HG03280 (cell line): ENCODE measurements around the gene IRX2.

Experiments
- ATAC-seq: cut with Tn5 transposase; IDR thresholded peaks from one replicate; pipeline ENCODE4 v1.9.1; 2021; ENCODE audit warnings: mild to moderate bottlenecking, moderate library complexity; ENCODE audit not compliant: unreplicated experiment

The IRX2 gene

DNA sequence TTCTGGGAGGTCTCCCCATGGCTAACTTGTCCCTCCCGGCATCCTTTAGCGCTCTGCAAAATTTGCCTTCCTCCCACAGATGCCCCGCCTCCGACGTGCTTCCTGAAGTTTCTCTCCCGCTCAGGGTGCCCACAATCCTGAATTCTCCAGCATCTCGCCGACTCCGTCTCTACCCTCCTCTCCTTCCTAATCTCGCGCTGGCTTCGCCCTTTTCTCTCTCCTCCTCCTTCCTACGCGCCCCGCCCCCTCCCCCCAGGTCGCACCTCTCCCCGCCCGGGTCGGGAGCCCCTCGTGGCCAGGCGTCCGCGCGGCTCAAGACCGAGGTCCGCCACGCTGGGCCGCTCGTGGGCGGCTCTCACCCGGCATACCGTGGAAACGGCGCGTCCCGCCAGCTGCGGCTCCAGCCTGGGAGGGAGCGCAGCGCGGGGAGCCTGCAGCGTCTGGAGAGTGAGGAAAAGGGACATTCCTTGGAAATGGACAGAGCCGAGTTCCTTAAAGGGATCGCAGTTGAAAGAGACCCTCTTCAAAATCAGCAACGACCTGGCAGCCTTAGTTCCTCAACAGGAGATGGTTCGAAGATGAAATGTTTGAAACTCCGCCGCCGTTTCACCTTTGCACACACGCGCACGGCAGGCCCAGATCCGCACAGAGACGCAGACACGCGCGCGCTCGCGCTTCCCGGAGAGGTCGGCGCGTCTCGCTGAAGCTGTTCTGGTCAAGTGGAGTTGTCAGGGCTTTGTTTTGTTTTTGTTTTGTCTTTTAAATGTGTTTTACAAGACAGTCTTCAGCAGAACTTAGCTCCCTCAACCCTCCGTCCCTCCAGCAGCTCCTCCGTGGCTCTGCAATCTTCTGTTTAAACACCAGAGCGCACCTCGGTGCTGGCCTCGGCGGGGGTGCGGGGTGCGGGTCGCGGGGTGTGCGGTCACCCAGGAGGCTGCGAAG is 5.0 kb upstream of the IRX2 start:
- ATAC-seq = no peak

DNA sequence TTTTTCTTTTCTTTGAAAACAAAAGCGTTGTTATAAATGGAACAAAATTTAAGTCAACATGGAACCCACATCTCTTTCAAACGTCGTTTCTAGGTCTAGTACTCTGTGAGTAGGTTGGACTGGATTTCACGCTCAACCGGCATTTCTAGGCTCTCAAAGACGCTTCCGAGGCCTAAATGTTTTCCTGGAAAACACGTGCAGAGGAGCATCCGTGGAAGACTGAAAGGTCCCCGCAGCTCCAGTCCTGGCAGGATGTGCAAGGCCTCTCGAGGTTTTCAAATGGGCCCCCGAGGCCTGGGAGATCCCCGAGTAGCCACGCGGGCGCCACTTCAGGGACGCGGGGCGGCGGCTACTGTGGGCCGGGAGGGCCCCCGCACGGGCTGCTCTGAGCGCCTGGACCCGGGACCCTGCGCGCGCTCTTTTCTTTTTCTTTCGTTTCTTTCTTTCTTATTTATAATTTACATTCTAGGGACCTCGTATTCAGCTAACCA is 4.2 kb upstream of the IRX2 start:
- no peak for ATAC-seq

DNA sequence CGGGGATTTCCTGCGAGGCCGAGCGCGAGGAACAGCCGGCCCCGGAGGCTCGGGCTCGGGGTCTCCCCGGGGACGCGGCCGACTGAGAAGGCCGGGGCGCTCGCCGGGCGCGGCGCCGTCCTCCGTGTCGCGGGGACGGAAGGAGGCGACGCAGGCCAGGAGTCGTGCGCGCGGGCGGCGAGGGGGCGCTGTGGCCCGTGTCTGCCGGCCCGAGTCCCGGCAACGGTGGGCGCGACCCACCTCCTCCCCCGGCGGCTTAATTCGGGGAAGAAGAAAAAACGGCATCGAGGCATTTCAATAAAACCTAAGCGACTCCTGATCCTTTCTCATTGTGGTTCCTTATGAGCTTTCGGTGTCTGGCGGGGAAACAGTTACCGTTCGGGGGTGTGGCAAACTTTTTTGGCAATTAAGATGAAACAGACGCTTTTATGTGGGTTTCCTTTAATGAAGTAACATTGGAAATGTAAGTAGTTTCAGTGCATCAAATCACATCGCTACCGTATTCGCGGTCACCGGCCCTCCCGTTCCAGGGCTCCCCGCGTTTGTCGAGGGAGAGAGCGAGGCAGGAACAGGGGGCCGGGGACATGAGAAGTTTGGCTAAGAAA is 3.7 kb upstream of the IRX2 start:
- no peak for ATAC-seq

DNA sequence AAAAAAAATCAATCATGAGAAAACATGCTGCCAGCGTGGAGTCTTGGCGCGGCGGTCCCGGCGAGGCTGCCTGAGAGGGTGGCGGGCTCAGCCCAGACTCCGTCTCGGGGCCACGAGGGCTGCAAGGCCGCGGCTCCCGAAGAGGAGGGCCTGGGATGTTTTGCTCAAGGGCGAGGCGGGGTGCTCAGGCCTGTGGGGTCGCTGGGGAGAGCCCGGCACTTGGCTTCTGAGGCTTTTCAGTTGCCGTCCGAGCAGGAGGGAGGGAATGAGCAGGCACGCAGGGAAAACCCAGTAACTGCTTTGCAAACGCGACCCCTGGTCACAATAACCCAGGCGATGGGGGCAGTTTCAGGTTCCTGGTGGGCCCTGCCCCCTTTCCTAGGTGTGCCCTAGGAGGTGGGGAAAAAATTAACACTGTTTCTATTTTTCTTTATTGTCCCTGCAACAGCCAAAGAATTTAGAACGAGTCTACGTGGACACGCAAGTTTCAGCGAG is 3.2 kb upstream of the IRX2 start:
- ATAC-seq = no peak

DNA sequence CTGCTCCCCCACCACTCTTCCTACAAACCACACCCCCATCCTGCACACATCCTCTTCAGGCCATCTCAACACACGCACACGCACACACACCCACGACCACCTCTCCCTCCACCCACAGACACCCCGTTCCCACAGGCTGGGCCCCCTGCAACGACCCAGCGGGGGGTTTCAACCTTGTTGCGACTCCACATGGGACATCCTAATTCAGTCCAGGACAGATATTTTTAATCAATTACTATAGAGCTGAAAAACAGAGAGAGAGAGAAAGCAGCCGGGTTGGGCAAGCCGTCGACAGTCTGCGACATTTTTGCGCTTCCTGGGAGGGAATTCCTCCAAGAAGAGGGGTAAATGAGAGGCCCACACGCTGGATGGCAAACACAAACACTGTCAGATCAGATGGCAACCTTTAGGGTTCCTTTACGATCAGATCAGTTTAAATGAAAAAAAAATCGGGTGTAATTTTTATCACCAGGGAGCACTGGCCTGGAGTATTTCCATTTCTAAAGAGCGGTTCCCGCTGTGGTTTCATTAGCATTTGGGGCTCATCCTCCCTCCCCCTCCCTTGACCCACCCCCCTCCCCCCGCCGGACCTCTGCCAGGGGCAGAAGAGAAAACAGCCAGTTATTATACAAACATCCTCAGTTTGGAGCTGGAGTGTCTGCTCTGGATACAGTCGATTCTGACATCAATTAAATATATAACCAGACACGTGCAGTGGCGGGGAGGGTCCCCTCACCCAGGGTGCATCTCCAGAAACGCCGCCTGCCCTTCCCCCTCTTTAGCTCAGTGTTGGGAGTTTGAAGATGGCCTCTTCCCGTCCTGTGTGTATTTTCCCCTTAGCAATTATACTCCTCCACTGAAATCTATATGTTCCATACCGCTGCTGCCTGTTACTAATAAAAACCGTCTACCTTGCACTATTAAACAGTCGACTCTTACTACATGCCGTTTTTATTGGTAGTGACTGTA is 2.3 kb upstream of the IRX2 start:
- ATAC-seq = no peak

DNA sequence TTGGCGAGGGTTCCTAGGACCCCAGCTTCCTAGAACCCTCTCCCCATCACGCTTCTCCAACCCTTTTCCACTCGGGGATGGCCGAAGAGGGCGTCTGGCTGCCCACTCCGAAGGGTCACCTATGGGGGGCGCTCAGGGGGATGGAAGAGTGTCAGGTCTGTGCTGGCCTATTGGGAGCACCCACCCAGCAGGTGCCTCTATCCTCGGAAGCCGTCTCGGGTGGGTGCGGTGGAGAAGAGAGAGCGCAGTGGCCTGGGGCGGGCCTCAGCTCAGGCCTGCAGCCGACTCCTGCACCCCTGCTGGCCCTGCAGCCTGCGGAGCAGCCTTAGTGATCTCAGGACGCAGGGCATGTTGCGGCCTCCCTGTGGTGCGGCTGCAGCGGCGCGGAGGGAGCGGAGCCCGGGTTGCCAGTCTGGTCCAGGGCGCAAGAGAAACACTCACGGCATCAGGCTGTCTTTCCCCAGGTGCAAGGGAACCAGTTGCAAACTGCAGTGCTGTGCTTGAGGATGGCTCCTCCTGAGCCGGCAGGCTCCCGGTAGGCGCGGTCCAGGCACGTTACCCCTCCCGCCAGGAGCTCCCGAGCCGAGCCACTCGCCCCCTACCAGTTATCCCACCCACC is 1.5 kb upstream of the IRX2 start:
- ATAC-seq = no peak

DNA sequence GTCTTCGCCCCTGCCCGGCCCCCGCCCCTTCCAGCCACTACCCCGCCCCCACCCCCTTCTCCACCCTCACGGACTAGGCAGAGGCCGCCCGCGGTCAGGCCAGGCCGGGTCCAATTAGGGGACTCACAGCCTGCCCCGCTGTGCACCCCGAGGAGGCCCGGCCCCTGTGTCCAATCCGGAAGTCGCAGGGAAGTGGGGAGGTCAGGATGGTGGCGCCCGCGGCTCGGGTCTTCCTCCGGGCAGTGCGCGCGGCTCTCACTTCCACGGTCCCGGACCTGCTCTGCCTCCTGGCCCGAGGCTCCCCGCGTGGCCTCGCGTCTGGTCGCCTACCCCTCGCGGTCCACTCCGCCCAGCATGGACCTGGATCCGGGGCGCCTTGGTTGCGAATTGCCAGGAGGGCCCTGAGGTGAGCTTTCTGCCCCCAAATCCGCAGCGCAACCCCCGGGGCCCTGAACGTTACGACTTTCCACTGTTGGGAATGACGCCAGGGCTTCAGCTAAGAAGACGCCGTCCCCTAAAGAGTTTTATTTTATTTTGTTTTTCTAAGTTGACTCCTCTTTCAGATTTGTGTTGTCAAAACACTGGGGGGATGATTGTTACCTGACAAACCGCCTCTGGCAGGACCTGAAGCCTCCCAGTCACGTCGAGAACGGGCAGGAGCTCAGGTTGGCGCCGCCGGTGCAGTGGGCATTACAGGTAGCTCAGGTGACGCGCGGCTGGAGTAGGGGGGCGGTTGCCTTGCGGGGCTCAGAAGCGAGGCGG is 763 bp upstream of the IRX2 start:
- ATAC-seq = no peak

DNA sequence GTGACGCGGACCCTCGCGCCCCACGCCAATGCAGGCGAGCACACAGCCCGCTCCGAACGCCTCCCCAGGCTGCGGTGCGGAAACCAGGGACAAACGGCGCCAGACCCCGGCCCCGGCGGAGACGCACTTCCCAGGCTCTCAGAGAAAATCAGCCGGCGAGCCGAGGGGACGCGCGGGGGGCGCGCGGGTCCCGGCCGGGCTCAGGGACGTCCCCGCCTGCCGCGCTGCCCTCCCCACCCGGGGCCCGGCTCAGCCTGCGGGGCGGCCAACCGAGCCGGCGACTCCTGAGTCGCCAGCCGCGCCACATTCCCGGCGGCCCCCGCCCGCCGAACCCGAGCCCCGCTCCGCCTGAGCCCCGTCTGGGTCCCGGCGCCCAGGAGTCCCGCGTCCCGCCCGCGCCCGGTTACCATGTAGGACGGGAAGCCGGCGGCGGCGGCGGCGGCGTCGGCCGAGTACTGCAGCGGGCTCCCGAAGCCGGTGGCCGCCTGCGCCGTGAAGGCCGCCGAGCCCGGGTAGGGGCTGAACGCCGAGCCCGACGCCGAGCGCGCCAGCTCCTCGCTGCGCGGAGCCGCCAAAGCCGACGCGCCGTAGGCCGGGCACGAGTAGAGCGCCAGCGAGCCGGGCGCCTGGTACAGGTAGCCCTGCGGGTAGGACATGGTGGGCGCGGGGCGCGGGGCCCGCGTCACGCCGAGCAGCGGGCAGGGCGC is 566 bp downstream of the IRX2 start:
- ATAC-seq = no peak

DNA sequence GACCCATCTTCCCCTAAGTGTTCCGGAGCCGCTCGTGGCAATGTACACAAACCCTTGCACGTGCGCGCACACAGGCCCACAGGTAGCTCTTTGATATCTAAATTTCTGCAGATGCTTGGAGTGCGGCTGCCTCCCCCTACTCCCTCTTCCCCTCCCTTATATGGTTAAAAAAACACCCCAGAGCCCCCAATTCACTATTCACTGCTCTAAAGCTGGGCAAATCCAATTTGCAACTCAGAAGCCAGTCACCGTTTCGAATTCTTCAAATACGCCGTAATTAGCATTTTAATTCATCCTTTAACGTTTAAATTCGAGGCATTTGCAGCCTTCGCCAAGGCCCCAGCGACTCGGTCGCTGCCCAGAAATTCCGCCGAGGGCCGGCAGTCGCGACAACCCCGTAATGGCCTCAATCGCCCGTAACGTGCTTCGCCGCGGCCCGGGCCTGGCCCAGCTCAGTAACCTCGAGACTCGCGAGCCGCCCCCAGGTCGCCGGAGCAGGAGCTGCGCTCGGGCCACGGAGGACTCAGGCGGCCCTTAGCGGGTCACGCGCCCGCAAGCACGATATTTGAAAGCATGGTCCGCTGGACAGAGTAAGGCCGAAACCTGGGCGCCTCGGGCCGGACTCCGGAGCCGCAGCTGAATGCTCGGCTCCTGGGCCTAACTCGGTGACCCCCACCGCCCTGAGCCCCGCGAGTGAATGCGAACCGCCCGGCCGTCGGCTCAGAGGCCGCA is 1.3 kb downstream of the IRX2 start:
- ATAC-seq = no peak

DNA sequence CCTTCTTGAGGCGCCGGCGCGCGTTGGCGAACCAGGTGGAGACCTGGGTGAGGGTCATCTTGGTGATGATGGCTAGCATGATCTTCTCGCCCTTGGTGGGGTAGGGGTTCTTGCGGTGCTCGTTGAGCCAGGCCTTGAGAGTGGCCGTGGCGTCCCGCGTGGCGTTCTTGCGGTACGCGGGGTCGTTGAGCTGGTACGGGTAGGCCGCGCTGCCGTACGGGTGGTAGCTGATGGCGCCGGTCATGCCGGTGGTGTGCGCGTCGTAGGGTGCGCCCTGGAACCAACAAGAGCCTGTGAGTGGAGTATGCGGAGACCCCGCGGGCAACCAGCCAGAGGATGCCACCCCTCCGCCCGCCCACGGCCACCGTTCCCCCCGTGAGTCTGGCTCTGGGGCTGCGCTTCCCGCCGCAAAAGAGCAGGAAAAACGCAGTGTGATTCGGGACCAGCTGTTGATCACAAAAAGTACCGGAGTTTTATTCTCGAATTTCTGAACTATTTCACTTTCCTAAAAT is 1.9 kb downstream of the IRX2 start:
- ATAC-seq = no peak

DNA sequence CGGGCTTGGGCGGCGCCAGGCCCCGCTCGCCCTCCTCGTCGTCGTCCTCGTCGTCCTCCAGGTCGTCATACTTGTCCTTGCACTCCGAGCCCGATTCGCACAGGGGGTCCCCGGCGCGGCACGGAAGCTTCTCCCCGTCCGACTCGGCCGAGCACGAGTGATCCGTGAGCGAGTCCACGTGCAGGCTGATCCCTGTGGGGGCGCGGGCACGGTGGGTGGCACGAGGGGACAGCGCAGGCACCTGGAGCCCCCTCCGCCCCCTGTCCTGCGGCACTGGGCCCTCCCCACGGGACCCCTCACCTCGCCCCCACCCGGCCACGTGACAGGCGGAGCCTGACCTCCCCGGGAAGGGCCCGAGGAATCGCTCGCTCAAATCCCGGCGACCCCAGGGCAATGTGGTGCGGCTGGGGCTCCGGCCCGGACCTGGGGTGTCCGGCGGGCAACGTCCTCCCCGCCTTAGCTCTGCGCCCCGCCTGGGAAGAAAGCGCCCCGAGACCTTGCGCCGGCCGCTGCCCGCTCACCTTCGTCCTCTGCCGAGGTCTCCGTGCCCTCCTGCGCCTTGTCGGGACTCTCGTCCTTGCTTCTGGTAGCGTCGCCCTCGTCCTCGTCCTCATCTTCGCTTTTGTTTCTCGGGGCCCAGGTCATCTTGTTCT is 2.5 kb downstream of the IRX2 start:
- ATAC-seq = no peak

DNA sequence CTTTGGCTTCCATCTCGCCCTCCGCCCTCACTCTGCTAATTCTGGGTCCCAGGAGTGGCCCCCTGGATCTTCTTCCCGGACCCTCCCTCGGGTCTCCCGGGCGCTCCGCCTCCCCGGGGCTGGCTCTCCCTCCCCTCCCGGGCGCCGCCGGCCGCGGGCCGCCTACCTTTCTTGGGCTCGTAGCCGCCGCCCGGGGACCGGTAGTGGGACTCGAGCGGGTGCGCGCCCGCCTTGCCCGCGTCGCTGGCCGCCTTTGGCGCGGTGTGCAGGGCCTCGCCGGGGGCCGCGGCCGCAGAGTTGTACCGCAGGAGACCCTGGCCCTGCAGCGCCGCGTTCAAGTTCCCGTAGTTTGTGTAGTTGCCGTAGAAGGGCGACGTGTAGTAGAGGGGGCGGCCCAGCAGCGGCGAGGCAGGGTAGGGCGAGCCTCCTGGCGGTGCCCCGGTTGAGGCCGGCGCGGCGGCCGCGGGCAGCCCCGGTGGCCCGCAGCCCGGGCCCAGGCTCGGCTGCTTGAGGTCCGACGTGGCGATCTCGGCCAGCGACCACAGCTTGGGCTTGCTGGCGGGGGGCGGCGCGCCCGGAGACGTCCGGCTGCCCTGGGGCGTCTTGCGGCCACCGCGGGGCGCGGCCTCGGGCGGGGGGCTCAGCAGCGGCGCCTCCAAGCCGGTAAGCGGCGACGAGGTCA is 3.2 kb downstream of the IRX2 start:
- ATAC-seq = no peak

DNA sequence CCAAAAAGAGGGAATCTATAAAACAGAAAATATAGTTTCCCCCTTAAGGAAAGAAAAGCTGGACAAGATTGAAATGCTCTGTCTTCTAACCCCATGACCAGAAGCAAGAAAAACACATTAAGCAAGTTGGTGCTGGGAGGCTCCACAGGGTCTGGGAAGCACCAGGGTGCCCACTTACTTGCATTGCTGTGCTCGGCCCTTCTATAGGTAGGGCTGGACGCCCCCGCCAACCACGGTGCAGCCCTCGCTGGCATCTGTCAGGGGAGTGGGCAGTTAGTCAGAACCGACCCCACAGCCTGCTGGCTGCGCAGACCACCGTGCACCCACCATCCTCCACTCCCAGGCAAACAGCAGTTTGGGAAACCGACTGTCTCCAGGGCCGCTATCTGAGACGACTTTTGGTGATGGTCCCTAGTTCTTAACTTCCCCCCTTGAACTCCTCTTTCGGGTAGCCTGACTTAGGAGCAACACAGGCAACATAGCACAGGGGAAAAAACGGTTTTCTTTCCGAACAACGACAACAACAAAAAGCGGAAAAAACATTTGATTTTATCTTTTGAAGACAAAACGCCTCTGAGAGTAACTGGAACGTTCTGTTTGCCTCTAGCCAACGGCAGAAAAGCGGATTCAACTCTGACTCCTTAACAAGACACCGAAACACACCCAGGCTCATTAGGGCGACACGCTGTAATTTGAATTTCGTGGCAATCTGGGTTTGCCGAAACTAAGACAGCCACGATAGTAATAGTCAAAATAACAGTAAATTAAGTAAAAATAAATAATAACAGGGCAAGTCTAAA is 3.9 kb downstream of the IRX2 start:
- no peak for ATAC-seq

DNA sequence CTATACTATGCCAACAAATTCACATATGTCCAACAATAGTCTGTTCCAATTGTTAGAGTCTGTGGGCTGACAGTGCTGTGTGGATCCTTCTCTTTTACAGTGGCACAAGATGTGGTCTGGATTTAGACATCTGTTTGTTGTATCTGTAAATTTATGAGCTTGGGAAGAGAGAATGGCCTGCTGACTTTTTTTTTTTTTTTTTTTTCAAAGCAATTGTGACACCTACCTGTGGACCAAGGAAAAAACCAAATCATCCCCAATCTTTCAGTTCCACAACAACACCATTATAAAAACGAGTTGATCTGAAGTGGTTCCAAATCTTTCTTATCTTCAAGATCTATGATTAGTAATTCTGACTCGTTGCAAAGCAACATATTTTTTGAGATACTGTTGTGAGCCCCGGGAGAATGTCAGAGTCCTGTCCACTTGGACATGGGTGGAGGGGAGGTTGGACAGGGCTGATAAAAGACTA is 4.9 kb downstream of the IRX2 start:
- ATAC-seq = no peak

DNA sequence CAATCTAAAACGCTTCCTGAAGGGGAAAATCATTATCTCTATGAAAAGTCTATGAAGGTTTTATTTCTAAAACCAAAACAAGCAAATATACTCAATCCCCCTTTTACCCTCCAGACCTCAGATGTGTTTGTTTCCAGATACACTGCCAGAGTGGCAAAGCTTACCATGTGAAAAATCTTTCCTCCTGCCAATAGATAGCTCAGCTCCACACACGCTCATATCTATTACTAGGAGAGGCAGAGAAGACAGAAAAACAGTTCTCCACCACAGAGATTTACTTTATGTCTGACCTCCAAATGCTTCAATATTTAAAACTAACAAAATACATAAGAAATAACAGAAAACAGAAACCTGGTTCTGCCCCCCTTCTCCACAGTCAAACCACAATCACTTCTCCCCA is 7.0 kb downstream of the IRX2 start:
- ATAC-seq = no peak
